Right atrium auricular region (tissue), 2 donors: ENCODE results near the gene CHPF2. TPM values are rescaled to one million over a fixed set of nuclear protein-coding genes. Genes with fewer than 3 reads are reported as not detected.

Experiments used
- DNase-seq: peaks from one replicate; pipeline ENCODE4 v3.0.0-alpha.2; 2019; ENCODE audit warnings: low spot score
- H3K27ac ChIP-seq, 2 donors: fragments of 200-600 bp; sonication (generic); 1 replicate in 1 of 2; 2 replicates in 1 of 2; pipeline ENCODE4 v1.5.1; 2016 to 2019
- H3K27me3 ChIP-seq, 2 donors: fragments of 200-600 bp; sonication (generic); one replicate each; pipeline versions ENCODE4 v1.5.1 to v1.6.0; 2017 to 2019
- H3K36me3 ChIP-seq: fragments of 200-600 bp; sonication (generic); one replicate; pipeline ENCODE4 v1.5.1; 2016
- H3K4me1 ChIP-seq, 2 donors: fragments of 200-600 bp; sonication (generic); one replicate each; pipeline versions ENCODE4 v1.5.1 to v1.6.0; 2017 to 2019
- H3K4me3 ChIP-seq, 2 donors: fragments of 200-600 bp; sonication (generic); 1 replicate in 1 of 2; 2 replicates in 1 of 2; pipeline ENCODE4 v1.5.1; 2017 to 2019; ENCODE audit warnings: mild to moderate bottlenecking in 1 of 2, moderate library complexity in 1 of 2
- H3K9me3 ChIP-seq, 2 donors: fragments of 200-600 bp; sonication (generic); one replicate each; pipeline ENCODE4 v1.5.1; 2019
- total RNA-seq, 2 donors: library from RNA; depleted of rRNA; stranded (reverse); fragments of >200 nt; gene quantifications; one replicate each; pipeline ENCODE4 v1.1.0, GENCODE V29; 2016
- TF ChIP-seq, protein P1 (sequence below), 2 donors: fragments of 200-600 bp; sonication (generic); IDR thresholded peaks; one replicate each; pipeline ENCODE4 v1.5.1; 2019; ENCODE audit warnings: antibody characterized with exemption in 2 of 2

The CHPF2 gene
- total RNA-seq, 2 donors from 2014 or later, result 24.7 to 38.1 TPM

DNA sequence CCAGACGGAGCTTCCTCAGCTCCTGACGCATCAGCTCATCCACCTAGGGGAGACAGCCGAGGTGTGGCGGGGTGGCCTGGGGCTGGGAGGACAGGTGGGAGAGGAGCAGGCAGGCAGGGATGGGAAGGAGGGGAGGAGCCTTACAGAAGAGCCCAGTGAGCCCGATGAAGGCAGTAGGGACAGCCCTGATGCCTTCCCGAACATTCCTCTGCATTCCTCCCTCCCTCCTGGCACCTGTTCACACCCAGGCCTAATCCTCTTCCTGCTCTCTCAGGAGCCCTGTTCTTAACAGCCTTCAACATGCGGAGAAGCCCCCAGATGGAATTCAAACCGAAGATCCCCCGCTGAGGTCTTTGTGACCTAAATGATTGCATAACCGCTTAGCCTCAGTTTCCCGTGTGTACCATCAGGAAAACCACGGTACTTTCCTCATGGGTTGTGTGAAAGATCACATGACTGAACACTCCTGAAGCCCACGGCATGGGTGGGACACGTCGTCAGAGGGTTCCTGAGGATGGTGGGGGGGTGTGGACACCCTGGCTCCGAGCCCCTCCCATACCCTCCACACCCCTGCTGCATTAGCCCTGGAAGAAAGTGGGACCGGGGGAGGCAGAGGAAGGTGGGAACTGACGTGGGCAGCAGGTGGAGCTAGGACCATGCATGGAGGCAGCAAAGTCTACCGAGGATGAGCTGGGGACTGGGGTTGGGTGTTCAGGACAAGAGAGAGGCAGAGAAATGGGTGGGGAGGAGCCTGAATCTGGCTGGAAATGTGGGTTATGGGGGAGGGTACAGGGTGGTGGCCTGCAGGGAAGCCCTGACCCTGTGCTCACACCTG lies 36.5 kb upstream of the CHPF2 start:
- H3K4me3 ChIP-seq, result no peak overlapping the region
- peaks cover 0 to 3% of the 10 kb centered on the region in 2 donors for H3K4me1 ChIP-seq
- TF ChIP-seq, protein P1, sequence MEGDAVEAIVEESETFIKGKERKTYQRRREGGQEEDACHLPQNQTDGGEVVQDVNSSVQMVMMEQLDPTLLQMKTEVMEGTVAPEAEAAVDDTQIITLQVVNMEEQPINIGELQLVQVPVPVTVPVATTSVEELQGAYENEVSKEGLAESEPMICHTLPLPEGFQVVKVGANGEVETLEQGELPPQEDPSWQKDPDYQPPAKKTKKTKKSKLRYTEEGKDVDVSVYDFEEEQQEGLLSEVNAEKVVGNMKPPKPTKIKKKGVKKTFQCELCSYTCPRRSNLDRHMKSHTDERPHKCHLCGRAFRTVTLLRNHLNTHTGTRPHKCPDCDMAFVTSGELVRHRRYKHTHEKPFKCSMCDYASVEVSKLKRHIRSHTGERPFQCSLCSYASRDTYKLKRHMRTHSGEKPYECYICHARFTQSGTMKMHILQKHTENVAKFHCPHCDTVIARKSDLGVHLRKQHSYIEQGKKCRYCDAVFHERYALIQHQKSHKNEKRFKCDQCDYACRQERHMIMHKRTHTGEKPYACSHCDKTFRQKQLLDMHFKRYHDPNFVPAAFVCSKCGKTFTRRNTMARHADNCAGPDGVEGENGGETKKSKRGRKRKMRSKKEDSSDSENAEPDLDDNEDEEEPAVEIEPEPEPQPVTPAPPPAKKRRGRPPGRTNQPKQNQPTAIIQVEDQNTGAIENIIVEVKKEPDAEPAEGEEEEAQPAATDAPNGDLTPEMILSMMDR (IDR thresholded peaks at IDR 0.05), result no peak
- H3K36me3 ChIP-seq, result no peaks in the 10 kb centered on the region
- H3K27ac ChIP-seq, result no peak overlapping the region
- no peaks in the 10 kb centered on the region for H3K27me3 ChIP-seq
- no peaks in the 10 kb centered on the region for H3K9me3 ChIP-seq
- no peak for DNase-seq

DNA sequence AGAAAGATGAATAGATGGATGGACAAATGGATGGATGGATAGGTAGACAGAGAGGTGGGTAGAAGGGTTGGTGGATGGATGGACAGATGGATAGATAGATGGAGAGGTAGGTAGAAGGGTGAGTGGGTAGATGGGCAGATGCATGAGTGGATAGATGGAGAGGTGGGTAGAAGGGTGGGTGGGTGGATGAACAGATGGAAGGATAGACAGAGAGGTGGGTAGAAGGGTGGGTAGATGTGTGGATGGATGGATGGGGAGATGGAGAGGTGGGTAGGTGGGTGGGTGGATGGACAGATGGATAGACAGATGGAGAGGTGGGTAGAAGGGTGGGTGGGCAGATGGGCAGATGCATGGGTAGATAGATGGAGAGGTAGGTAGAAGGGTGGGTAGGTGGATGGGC lies 34.4 kb upstream of the CHPF2 start:
- no peak overlapping the region for H3K4me3 ChIP-seq
- no peak for DNase-seq
- H3K9me3 ChIP-seq, result no peaks in the 10 kb centered on the region
- no peaks in the 10 kb centered on the region for H3K36me3 ChIP-seq
- peaks cover 0 to 3% of the 10 kb centered on the region in 2 donors for H3K4me1 ChIP-seq
- H3K27me3 ChIP-seq, result no peaks in the 10 kb centered on the region
- H3K27ac ChIP-seq, result no peak overlapping the region
- TF ChIP-seq, protein P1 (IDR thresholded peaks at IDR 0.05), result no peak

DNA sequence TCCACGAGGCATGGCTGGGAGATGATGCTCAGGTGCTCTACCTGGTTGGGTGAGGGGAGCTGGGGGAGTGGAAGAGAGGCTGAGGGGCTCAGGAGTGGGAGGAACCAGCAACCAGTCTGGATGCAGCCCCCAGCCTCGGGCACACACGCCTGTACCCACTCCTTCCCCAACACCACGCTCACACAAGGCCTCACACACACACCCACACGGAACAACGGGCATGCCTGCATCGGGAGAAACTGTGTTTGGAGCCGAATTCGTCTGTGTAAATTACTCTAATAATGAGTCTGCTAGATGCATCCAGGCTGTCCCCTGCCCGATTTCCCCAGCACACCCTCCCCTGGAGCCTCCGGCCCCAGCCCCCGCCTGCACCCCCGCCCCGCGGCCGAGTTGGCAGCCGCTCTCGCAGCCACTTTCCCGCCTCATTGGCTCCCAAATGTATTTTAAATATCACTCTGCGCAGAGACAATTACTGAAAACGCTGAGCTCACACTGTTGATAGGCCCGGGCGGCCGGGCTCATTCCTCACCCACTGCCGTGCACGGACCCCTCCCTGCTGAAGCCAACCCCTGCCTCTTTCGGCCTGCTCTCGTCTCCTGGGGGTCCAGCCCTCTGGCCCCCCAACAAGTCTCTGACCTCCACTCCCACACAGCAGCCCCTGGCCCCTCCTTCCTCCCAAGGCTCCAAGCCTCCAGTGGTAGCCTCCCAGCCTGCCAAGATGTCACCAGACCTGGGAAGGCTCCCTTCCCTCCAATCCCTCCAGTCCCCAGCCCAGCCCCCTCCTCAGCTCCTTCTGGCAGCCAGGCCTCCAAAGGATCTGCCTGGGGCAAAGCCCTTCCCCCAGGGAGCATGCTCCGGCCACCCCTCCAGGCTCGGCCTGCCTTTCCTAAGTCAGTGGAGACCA lies 33.1 kb upstream of the CHPF2 start:
- no peaks in the 10 kb centered on the region for H3K36me3 ChIP-seq
- H3K4me1 ChIP-seq, result peaks cover 0 to 3% of the 10 kb centered on the region in 2 donors
- TF ChIP-seq, protein P1 (IDR thresholded peaks at IDR 0.05), result no peak
- no peak overlapping the region for H3K27ac ChIP-seq
- no peaks in the 10 kb centered on the region for H3K9me3 ChIP-seq
- no peak overlapping the region for H3K4me3 ChIP-seq
- no peak for DNase-seq
- no peaks in the 10 kb centered on the region for H3K27me3 ChIP-seq

DNA sequence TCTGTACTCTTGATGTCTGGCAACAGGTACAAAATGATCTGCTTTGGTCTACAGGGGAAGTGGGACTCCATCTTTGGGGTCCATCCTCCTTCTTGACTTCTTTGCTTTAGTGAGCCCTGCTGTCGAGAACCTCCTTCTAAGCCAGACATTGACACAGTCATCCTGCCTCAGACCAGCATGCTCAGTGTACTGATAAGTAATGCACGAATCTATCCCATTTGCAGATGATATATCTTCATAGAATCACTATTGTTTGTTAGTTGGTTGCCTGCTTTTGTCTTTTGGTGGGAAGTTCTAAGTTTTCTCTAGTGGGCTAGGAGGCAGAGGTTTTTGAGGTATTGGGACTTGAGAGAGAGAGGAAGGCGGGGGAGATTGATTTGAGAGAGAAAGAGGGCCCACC lies 30.9 kb upstream of the CHPF2 start:
- H3K4me3 ChIP-seq, result no peak overlapping the region
- H3K36me3 ChIP-seq, result no peaks in the 10 kb centered on the region
- peaks cover 0 to 3% of the 10 kb centered on the region in 2 donors for H3K4me1 ChIP-seq
- TF ChIP-seq, protein P1 (IDR thresholded peaks at IDR 0.05), result no peak
- DNase-seq, result no peak
- no peaks in the 10 kb centered on the region for H3K27me3 ChIP-seq
- no peak overlapping the region for H3K27ac ChIP-seq
- no peaks in the 10 kb centered on the region for H3K9me3 ChIP-seq

DNA sequence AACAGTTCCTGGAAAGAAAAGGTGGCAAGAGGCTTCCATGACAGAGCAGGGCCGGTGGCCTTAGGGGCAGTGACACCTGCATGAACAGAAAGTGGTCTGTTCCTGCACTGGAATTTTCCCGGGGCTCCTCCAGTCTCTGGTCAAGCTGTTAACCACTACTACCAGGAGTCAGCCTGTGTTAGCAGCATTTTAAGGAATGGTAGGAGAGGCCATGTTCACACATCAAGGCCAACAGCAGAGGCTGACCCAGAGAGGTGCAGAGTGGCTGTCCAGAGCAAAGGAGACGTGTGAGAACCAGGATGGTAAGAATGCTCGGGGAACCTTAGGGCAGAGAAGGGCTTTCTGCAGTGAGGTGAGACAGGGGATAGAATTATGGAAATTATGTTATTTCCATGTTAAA lies 30.5 kb upstream of the CHPF2 start:
- Histone ChIP-seq H3K36me3 (no peaks in the 10 kb centered on the region), H3K27ac (no peak overlapping the region), H3K9me3 (no peaks in the 10 kb centered on the region), H3K4me1 (peaks cover 0 to 3% of the 10 kb centered on the region in 2 donors), H3K27me3 (no peaks in the 10 kb centered on the region), H3K4me3 (no peak overlapping the region)
- TF ChIP-seq, protein P1 (IDR thresholded peaks at IDR 0.05), result no peak
- DNase-seq, result no peak
